PC-9 (cell line): ENCODE measurements around the gene FRMD8. TPM values are rescaled to one million over a fixed set of nuclear protein-coding genes. Genes with fewer than 3 reads are reported as not detected.

Experiments used
- BruUV-seq: library from RNA; stranded (reverse); fragments of 400-500 nt; replicated peaks from 2 replicates; lab custom pipeline; 2021; lab: Mats Ljungman, UMichigan
- CTCF ChIA-PET: fragments of 300-600 bp; sonication (Branson Sonifier 250); formaldehyde crosslinking; loops from one replicate; lab custom pipeline; 2022; ENCODE audit warnings: antibody characterized with exemption; lab: Charles Lee
- POLR2A ChIA-PET: fragments of 300-600 bp; sonication (Branson Sonifier 250); formaldehyde crosslinking; loops from one replicate; lab custom pipeline; 2022; ENCODE audit warnings: antibody characterized with exemption; ENCODE audit not compliant: unreplicated experiment; lab: Charles Lee
- DNase-seq, 2 experiments: peaks; one replicate each; pipeline versions ENCODE4 v3.0.0 to v3.0.0-alpha.2; 2015 to 2022; ENCODE audit warnings: mixed read lengths in 1 of 2
- H2AFZ ChIP-seq: fragments of 200-600 bp; sonication (generic); 2 replicates; pipeline ENCODE4 v1.8.1; 2017; ENCODE audit warnings: antibody characterized with exemption
- H3F3A ChIP-seq: fragments of 200-600 bp; sonication (generic); 2 replicates; pipeline ENCODE4 v1.8.1; 2017; ENCODE audit warnings: antibody characterized with exemption, mild to moderate bottlenecking, low read depth; ENCODE audit not compliant: insufficient read depth
- H3K27ac ChIP-seq: fragments of 200-600 bp; sonication (generic); 2 replicates; pipeline ENCODE4 v1.6.1; 2016; ENCODE audit warnings: mixed run types
- H3K27me3 ChIP-seq: fragments of 200-600 bp; sonication (generic); 2 replicates; pipeline ENCODE4 v1.6.1; 2016; ENCODE audit warnings: low read depth, mixed run types; ENCODE audit not compliant: insufficient read depth
- H3K36me3 ChIP-seq: fragments of 200-600 bp; sonication (generic); 2 replicates; pipeline ENCODE4 v1.6.1; 2016; ENCODE audit warnings: low read depth, mixed run types
- H3K4me1 ChIP-seq: fragments of 200-600 bp; sonication (generic); replicated peaks from 2 replicates; pipeline ENCODE4 v1.6.1; 2016; ENCODE audit warnings: mixed run types; ENCODE audit not compliant: insufficient read depth
- H3K4me2 ChIP-seq: fragments of 200-600 bp; sonication (generic); 2 replicates; pipeline ENCODE4 v1.6.1; 2017; ENCODE audit warnings: mixed run types
- H3K4me3 ChIP-seq: fragments of 200-600 bp; sonication (generic); 2 replicates; pipeline ENCODE4 v1.6.1; 2016; ENCODE audit warnings: mixed run types
- H3K79me2 ChIP-seq: fragments of 200-600 bp; sonication (generic); 2 replicates; pipeline ENCODE4 v1.6.1; 2017; ENCODE audit warnings: low read depth, mixed run types
- H3K9me2 ChIP-seq: fragments of 200-600 bp; sonication (generic); 2 replicates; pipeline ENCODE4 v1.8.1; 2017; ENCODE audit warnings: mild to moderate bottlenecking; ENCODE audit not compliant: insufficient read depth
- H3K9me3 ChIP-seq: fragments of 200-600 bp; sonication (generic); 2 replicates; pipeline ENCODE4 v1.8.1; 2016; ENCODE audit warnings: low read depth; ENCODE audit not compliant: insufficient read depth
- H4K20me1 ChIP-seq: fragments of 200-600 bp; sonication (generic); 2 replicates; pipeline ENCODE4 v1.8.1; 2017; ENCODE audit not compliant: insufficient read depth
- EZH2 ChIP-seq: fragments of 200-600 bp; sonication (generic); IDR thresholded peaks from 2 replicates; pipeline ENCODE4 v1.8.0; 2017; ENCODE audit warnings: antibody characterized with exemption, low read depth
- intact Hi-C: fragments of 100-400 bp; cut with micrococcal nuclease; formaldehyde crosslinking; loops from one replicate; pipeline ENCODE4 v1.10.0; 2022; ENCODE audit not compliant: unreplicated experiment
- total RNA-seq: library from RNA; stranded (reverse); gene quantifications from 2 replicates; pipeline ENCODE4 v1.2.3, GENCODE V29; 2021
- TF ChIP-seq, protein P1 (sequence below): fragments of 200-600 bp; sonication (generic); conservative IDR thresholded peaks from 2 replicates; pipeline ENCODE4 v1.6.1; 2017; ENCODE audit warnings: mixed run types, antibody characterized with exemption, mild to moderate bottlenecking, moderate library complexity

FRMD8 gene
- total RNA-seq, 1 experiment from 2014 or later, result 32.4 TPM

DNA sequence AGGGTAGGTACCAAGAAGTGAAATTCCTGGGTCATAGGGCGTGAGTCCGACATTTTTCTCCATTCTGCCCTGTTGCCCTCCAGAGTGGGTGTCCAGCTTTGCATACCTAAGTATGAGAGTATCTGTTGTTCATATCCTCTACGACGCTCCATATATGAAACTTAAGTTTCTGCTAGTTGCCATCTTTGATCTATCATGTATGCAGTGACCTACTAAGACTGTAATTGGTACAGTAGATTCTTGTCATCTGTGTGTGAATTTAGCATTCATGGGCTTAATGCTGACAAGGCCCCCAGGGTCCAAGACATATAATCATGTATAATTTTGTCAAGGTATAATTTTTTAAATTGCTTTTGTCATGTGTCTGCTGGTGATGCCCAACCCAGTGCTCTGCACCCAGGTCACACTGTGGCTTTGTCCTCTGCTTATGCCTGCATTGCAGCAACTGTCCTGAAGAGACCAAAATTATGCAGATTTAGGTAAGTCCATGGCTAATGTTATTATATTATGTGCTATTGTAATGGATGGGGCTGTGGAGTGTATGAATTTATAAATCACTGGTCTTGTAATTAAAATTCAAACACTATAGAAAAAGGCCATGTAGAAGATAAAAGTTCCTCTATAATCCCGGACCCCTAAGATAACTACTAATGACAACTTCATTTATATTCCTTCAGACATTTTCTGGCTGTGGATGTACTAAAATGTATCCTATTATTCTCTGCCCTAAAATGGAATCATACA lies 48.4 kb downstream of the FRMD8 start:
- H4K20me1 ChIP-seq, result peaks cover 93% of the 10 kb centered on the region
- no peaks in the 10 kb centered on the region for H3K27me3 ChIP-seq
- TF ChIP-seq EZH2, result no peak
- TF ChIP-seq, protein P1, sequence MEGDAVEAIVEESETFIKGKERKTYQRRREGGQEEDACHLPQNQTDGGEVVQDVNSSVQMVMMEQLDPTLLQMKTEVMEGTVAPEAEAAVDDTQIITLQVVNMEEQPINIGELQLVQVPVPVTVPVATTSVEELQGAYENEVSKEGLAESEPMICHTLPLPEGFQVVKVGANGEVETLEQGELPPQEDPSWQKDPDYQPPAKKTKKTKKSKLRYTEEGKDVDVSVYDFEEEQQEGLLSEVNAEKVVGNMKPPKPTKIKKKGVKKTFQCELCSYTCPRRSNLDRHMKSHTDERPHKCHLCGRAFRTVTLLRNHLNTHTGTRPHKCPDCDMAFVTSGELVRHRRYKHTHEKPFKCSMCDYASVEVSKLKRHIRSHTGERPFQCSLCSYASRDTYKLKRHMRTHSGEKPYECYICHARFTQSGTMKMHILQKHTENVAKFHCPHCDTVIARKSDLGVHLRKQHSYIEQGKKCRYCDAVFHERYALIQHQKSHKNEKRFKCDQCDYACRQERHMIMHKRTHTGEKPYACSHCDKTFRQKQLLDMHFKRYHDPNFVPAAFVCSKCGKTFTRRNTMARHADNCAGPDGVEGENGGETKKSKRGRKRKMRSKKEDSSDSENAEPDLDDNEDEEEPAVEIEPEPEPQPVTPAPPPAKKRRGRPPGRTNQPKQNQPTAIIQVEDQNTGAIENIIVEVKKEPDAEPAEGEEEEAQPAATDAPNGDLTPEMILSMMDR, result no peak
- no peak overlapping the region for H2AFZ ChIP-seq
- ChIA-PET POLR2A (no interaction called here), CTCF (no interaction called here)
- no peak overlapping the region for H3K27ac ChIP-seq
- H3K4me1 ChIP-seq, result peaks cover 37% of the 10 kb centered on the region
- BruUV-seq, result no TSS peak
- peaks cover 96% of the 10 kb centered on the region for H3F3A ChIP-seq
- no peak for DNase-seq
- H3K4me2 ChIP-seq, result no peak overlapping the region
- no peaks in the 10 kb centered on the region for H3K9me3 ChIP-seq
- H3K36me3 ChIP-seq, result peaks cover 72% of the 10 kb centered on the region
- H3K4me3 ChIP-seq, result no peak overlapping the region
- H3K79me2 ChIP-seq, result peaks cover 92% of the 10 kb centered on the region
- intact Hi-C loops, result no loop called here
- no peaks in the 10 kb centered on the region for H3K9me2 ChIP-seq

DNA sequence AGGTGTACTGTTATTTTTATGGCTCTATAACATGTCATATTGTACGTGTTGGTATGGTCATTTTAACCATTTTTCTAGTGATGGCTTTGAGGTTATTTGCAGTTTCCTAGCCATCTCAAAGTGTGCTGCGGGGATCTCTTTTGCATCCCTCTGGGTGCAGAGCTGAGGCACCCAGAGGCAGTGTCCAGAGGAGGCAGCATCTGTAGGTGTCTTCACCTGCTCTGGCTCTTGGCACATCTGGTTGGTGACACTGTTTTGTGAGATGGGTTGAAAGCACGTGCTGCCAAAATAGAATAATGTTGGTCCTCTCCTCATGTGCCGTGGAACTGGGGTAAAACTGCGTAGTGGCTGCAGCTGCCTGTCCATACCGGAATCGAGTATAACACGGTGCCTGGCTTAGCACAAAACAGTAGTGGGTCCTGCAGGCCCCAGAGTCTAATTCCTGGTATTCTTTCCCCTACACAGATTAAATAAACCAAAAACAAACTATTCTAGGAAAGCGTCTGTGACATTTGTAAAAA lies 49.0 kb downstream of the FRMD8 start:
- CTCF ChIA-PET, result no interaction called here
- no peak for DNase-seq
- Histone ChIP-seq H3K9me3 (no peaks in the 10 kb centered on the region), H2AFZ (no peak overlapping the region), H3K4me3 (no peak overlapping the region), H3K9me2 (no peaks in the 10 kb centered on the region), H3K4me1 (peaks cover 43% of the 10 kb centered on the region), H3K27ac (0 out of 2 replicates have a peak overlapping the region, but pooled peaks have one; percentile 11), H3F3A (peaks cover 96% of the 10 kb centered on the region), H3K4me2 (no peak overlapping the region), H3K27me3 (no peaks in the 10 kb centered on the region), H3K79me2 (peaks cover 92% of the 10 kb centered on the region), H4K20me1 (peaks cover 93% of the 10 kb centered on the region), H3K36me3 (peaks cover 68% of the 10 kb centered on the region)
- no TSS peak for BruUV-seq
- TF ChIP-seq, protein P1, result no peak
- TF ChIP-seq EZH2, result no peak
- POLR2A ChIA-PET, result no interaction called here
- intact Hi-C loops, result no loop called here

DNA sequence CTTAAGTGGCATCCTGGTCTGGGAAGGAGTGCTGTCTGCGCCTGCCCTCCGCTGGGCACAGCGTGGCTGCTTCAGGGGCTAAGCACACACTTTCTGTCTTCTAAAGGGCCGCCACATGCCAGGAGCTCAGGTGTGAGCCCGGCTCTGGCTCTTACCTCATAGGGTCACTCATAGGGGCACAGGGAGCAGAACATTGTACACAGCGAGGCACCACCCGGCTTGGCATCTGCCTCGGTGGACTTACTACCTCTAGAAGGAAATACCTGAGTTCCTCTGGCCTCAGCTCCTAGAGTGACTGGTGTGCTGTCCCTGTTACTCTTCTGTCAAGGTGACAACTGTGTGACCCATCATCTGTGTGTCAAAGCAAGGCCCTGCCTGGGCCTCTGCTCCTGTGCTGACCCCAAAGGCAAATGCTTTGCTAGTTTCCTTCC lies 49.6 kb downstream of the FRMD8 start:
- DNase-seq, result peak in 1 of 2 experiments; percentile 24
- intact Hi-C loops, result no loop called here
- H3K4me1 ChIP-seq, result peaks cover 41% of the 10 kb centered on the region
- H3K4me3 ChIP-seq, result no peak overlapping the region
- no TSS peak for BruUV-seq
- CTCF ChIA-PET, result no interaction called here
- H4K20me1 ChIP-seq, result peaks cover 93% of the 10 kb centered on the region
- no peaks in the 10 kb centered on the region for H3K9me3 ChIP-seq
- peaks cover 96% of the 10 kb centered on the region for H3F3A ChIP-seq
- POLR2A ChIA-PET, result interaction anchor here (1.1 kb wide), 1 partner anchor 17 kb away, joined by 6 read pairs; no protein-coding TSS in a partner anchor
- H3K9me2 ChIP-seq, result no peaks in the 10 kb centered on the region
- no peak overlapping the region for H2AFZ ChIP-seq
- no peaks in the 10 kb centered on the region for H3K27me3 ChIP-seq
- 0 out of 2 replicates have a peak overlapping the region, but pooled peaks have one; percentile 11 for H3K27ac ChIP-seq
- H3K4me2 ChIP-seq, result no peak overlapping the region
- TF ChIP-seq EZH2, result no peak
- TF ChIP-seq, protein P1, result no peak
- H3K79me2 ChIP-seq, result peaks cover 92% of the 10 kb centered on the region
- peaks cover 63% of the 10 kb centered on the region for H3K36me3 ChIP-seq
